GM18870 (cell line): ENCODE data around the gene PRICKLE2.

Experiments used
- ATAC-seq: cut with Tn5 transposase; IDR thresholded peaks from one replicate; pipeline ENCODE4 v1.9.1; 2021; ENCODE audit warnings: moderate library complexity; ENCODE audit not compliant: unreplicated experiment

Gene PRICKLE2

GRCh38 chr3:64254443-64254842, 29.2 kb upstream of the PRICKLE2 start:
- no peak for ATAC-seq

GRCh38 chr3:64253689-64254088, 28.4 kb upstream of the PRICKLE2 start:
- no peak for ATAC-seq

- ATAC-seq, result no peak
Measured at GRCh38 chr3:64251019-64251418, 25.8 kb upstream of the PRICKLE2 start.

GRCh38 chr3:64247991-64248646, 22.9 kb upstream of the PRICKLE2 start:
- ATAC-seq, result peak; percentile 51

- ATAC-seq, result peak; percentile 43
Measured at GRCh38 chr3:64244011-64244942, 19.0 kb upstream of the PRICKLE2 start.

- no peak for ATAC-seq
Measured at GRCh38 chr3:64242435-64242834, 17.2 kb upstream of the PRICKLE2 start.

- ATAC-seq, result no peak
Measured at GRCh38 chr3:64240959-64241358, 15.7 kb upstream of the PRICKLE2 start.

GRCh38 chr3:64240396-64240795, 15.1 kb upstream of the PRICKLE2 start:
- no peak for ATAC-seq

GRCh38 chr3:64239841-64240240, 14.6 kb upstream of the PRICKLE2 start:
- no peak for ATAC-seq

- no peak for ATAC-seq
Measured at GRCh38 chr3:64238971-64239667, 13.9 kb upstream of the PRICKLE2 start.

- no peak for ATAC-seq
Measured at GRCh38 chr3:64237083-64237482, 11.8 kb upstream of the PRICKLE2 start.

- no peak for ATAC-seq
Measured at GRCh38 chr3:64235605-64236004, 10.3 kb upstream of the PRICKLE2 start.

GRCh38 chr3:64234571-64234970, 9.3 kb upstream of the PRICKLE2 start:
- ATAC-seq, result no peak

- ATAC-seq, result no peak
Measured at GRCh38 chr3:64232821-64233220, 7.6 kb upstream of the PRICKLE2 start.

GRCh38 chr3:64229903-64230302, 4.6 kb upstream of the PRICKLE2 start:
- no peak for ATAC-seq

- no peak for ATAC-seq
Measured at GRCh38 chr3:64228110-64228509, 2.8 kb upstream of the PRICKLE2 start.

- no peak for ATAC-seq
Measured at GRCh38 chr3:64226730-64227129, 1.5 kb upstream of the PRICKLE2 start.

- no peak for ATAC-seq
Measured at GRCh38 chr3:64225695-64226499, 631 bp upstream of the PRICKLE2 start.

- no peak for ATAC-seq
Measured at GRCh38 chr3:64223791-64224745, 1.2 kb downstream of the PRICKLE2 start.
